Embryonic facial prominence (tissue), 1 donor: ENCODE measurements around the gene CNTROB.
A peak's percentile ranks its signal among the peaks of the same experiment; 100 is the strongest.

Experiments
- DNase-seq: peaks from one replicate; pipeline ENCODE4 v3.0.0-alpha.2; 2016; ENCODE audit errors: extremely low spot score

Gene CNTROB

GRCh38 chr17:7931709-7932482 lies at the start of gene CNTROB, which contains the start of gene TRAPPC1:
Gene CNTROB, plus strand, starts transcription at chr17:7932206. Its CDS starts 874 bp downstream, at chr17:7933080.
Gene TRAPPC1, minus strand, starts transcription at chr17:7931946. Its CDS starts 117 bp downstream, at chr17:7931829.
- peak; percentile 99 for DNase-seq

GRCh38 chr17:7882629-7883028 lies 49.4 kb upstream of the CNTROB start:
- DNase-seq = no peak

GRCh38 chr17:7883781-7884386 lies 48.1 kb upstream of the CNTROB start:
- DNase-seq = peak; percentile 72

GRCh38 chr17:7884581-7885366 lies 47.2 kb upstream of the CNTROB start:
- DNase-seq = peak; percentile 39

- DNase-seq = no peak
Measured at GRCh38 chr17:7885367-7886226, 46.4 kb upstream of the CNTROB start.

GRCh38 chr17:7886227-7887037 lies 45.6 kb upstream of the CNTROB start:
- DNase-seq = peak; percentile 53

- no peak for DNase-seq
Measured at GRCh38 chr17:7887038-7887481, 44.9 kb upstream of the CNTROB start.

GRCh38 chr17:7887482-7888183 lies 44.4 kb upstream of the CNTROB start:
- peak; percentile 97 for DNase-seq

- DNase-seq = peak; percentile 52
Measured at GRCh38 chr17:7888184-7888920, 43.7 kb upstream of the CNTROB start, which contains the start of gene CHD3. Gene CHD3, plus strand, starts transcription at chr17:7888789. Its CDS starts 212 bp downstream, at chr17:7889001.

- peak; percentile 34 for DNase-seq
Measured at GRCh38 chr17:7889166-7889955, 42.6 kb upstream of the CNTROB start.

GRCh38 chr17:7893187-7893880 lies 38.7 kb upstream of the CNTROB start:
- DNase-seq = no peak

- no peak for DNase-seq
Measured at GRCh38 chr17:7894226-7894625, 37.8 kb upstream of the CNTROB start.

- DNase-seq = no peak
Measured at GRCh38 chr17:7894866-7895265, 37.1 kb upstream of the CNTROB start.

- no peak for DNase-seq
Measured at GRCh38 chr17:7897090-7897489, 34.9 kb upstream of the CNTROB start.

- DNase-seq = no peak
Measured at GRCh38 chr17:7897773-7898172, 34.2 kb upstream of the CNTROB start.

- DNase-seq = no peak
Measured at GRCh38 chr17:7903154-7904103, 28.6 kb upstream of the CNTROB start.
